GM18502 (cell line): ENCODE data around the gene GH1.
"Not testable (repeated sequence)": the region's sequence is repeated elsewhere in the genome, so short reads cannot be mapped to it uniquely, and the experiment has no call there.

Experiments
- ATAC-seq: cut with Tn5 transposase; IDR thresholded peaks from one replicate; pipeline ENCODE4 v1.9.1; 2021; ENCODE audit warnings: mild to moderate bottlenecking; ENCODE audit not compliant: unreplicated experiment, poor library complexity

Gene GH1

GRCh38 chr17:63901971-63902370 is 16.7 kb downstream of the GH1 start:
- ATAC-seq, result not testable (repeated sequence)

GRCh38 chr17:63898899-63899798 is 19.5 kb downstream of the GH1 start:
- ATAC-seq, result not testable (repeated sequence)

DNA sequence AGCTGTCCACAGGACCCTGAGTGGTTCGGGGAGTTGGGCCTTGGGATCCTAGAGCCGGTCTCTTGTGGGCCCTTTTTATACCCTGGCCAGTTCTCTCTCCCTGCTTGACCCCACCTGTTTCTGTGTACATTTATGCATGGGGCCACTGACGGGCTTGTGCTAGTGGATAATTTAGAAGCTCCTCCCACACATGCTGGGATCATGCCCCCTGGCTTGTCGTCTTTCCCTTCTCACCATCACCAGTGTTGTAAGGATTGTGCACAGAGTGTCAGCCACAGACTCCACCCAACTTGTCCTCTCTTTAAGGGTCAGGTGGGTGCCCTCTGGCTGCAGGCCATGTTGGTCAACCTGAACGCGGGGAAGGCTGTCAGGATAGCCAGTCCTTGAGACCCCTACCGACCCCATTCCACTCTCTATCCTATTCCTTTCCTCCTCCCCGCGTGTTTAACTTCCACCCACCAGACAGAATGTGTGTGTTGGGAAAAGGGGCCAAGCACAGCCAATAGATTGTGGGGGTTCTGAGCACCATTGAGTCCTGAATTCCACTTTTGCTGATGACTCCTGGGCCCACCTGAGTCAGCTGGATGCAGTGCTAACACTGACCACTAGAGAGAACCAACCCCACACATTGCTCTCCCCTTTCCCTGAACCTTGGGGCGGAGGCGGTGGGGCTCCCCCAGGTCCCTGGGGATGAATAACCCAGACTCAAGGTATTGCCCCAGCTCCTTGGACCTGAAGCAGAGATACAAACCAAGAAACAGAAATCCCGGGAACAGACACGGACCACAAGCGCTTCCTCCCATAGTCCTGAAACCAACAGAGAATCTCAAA is 21.9 kb downstream of the GH1 start, which contains the start of gene CSH1:
CSH1 (minus strand) TSS at position 51 of the 831 bp plus-strand sequence. CDS start 63 bp downstream, outside the sequence.
- not testable (repeated sequence) for ATAC-seq

GRCh38 chr17:63894821-63895220 is 23.8 kb downstream of the GH1 start:
- not testable (repeated sequence) for ATAC-seq

- not testable (repeated sequence) for ATAC-seq
Measured at GRCh38 chr17:63894021-63894420, 24.6 kb downstream of the GH1 start.

DNA sequence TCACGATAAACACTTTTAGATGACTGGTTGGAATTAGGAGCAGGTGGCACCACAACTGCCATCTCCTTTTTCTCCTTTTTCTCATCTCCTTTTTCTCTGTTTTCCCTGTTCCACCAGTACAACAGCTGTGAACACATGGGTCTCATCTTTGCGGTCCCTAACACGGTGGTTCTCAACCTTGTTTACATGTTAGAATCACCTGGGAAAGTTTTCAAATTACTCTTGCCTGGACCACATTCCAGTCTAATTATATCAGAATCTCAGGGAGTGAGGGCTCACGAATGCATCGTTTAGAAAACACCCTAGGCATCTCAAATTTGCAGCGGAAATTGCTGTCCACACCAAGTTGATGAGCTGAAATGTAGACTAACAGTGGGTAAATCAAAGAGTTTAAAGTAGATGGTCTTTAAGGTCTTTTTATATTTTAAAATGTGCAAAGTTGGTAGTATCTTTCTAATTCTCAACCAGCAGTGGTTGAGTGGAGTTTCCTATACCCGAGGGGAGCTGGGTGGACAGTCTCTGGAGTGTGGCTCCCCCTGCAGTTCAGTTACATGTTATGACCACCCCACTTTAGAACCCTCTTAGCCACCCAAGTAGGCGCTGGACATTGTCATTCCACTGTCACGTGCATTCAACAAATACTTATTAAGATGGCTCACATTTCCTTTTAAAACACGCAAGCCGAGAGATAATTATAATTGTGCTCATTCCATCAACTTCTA is 26.2 kb downstream of the GH1 start:
- not testable (repeated sequence) for ATAC-seq

GRCh38 chr17:63889026-63889848 is 29.4 kb downstream of the GH1 start:
- ATAC-seq, result not testable (repeated sequence)

DNA sequence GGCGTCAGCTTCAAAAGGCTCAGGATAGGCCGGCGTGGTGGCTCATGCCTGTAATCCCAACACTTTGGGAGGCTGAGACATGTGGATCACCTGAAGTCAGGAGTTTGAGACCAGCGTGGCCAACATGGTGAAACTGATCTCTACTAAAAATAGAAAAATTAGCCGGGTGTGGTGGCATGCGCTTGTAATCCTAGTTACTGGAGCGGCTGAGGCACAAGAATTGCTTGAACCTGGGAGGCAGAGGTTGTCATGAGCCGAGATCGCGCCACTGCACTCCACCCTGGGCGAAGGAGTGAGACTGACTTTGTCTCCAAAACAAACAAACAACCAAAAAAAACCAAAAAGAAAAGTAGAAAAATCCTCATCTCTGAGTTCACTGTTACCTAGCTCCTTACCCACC is 33.5 kb downstream of the GH1 start:
- ATAC-seq, result not testable (repeated sequence)

GRCh38 chr17:63882626-63883126 is 36.0 kb downstream of the GH1 start:
- ATAC-seq, result not testable (repeated sequence)

DNA sequence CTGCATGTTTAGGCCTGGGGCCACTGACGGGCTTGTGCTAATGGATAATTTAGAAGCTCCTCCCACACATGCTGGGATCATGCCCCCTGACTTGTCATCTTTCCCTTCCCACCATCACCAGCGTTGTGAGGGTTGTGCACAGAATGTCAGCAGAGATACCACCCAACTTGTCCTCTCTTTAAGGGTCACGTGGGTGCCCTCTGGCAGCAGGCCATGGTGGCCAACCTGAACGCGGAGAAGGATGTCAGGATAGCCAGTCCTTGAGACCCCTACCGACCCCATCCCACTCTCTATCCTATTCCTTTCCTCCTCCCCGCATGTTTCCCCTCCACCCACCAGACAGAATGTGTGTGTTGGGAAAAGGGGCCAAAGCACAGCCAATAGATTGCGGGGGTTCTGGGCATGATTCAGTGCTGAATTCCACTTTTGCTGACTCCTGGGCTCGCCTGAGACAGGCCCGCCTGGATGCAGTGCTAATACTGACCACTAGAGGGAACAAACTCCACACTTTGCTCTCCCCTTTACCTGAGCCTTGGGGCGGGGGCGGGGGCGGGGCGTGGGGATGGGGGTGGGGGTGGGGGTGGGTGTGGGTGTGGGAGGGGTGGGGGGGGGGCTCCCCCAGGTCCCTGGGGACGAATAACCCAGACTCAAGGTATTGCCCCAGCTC is 36.6 kb downstream of the GH1 start, which contains the start of gene GH2:
GH2 (minus strand) TSS at position 10 of the 667 bp plus-strand sequence. CDS start 143 bp downstream, outside the sequence.
- ATAC-seq, result no peak

DNA sequence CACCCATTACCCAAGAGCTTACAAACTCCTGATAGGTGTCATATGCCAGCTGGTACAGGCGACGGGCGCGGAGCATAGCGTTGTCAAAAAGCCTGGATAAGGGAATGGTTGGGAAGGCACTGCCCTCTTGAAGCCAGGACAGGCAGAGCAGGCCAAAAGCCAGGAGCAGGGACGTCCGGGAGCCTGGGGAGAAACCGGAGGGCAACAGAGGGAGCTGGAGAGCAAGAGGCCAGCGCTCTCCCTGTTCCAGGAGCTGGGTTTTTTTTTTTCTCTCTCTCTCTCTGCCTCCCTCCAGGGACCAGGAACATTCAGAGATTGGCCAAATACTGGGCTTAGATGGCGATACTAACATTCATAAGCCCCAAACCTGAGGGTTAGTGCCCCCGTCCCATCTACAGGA is 37.3 kb downstream of the GH1 start:
- not testable (repeated sequence) for ATAC-seq

DNA sequence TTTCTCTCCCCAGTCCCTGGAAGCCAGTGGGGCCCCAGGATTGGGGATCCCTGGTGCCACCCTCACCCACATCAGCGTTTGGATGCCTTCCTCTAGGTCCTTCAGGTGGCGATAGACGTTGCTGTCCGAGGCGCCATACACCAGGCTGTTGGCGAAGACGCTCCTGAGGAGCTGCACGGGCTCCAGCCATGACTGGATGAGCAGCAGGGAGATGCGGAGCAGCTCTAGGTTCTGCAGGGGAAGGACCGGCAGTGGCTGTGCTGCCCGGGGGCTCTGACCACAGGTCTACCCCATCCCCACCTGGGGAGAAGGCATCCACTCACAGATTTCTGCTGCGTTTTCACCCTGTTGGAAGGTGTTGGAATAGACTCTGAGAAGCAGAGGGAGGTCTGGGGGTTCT is 37.9 kb downstream of the GH1 start:
- no peak for ATAC-seq

DNA sequence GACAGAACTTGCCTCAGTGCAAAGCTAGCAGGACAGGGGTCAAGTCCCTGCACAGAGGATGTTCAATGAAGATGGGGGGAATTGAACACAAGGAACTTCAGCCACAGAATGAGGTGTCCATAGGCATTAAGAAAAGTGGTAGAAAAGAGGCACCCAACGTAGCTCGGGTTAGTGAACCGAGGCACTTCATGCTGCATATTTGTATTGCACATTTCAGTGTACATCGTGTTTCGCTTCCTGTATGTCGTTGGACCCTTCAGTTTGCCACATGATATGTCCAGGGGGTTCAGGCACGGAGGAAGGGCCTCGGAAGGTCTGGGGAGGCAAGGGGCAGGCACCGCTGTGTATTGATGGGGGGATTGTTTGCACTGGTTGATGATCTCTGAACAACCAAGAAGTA is 40.2 kb downstream of the GH1 start:
- ATAC-seq, result not testable (repeated sequence)

- ATAC-seq, result not testable (repeated sequence)
Measured at GRCh38 chr17:63874693-63875092, 43.9 kb downstream of the GH1 start.

DNA sequence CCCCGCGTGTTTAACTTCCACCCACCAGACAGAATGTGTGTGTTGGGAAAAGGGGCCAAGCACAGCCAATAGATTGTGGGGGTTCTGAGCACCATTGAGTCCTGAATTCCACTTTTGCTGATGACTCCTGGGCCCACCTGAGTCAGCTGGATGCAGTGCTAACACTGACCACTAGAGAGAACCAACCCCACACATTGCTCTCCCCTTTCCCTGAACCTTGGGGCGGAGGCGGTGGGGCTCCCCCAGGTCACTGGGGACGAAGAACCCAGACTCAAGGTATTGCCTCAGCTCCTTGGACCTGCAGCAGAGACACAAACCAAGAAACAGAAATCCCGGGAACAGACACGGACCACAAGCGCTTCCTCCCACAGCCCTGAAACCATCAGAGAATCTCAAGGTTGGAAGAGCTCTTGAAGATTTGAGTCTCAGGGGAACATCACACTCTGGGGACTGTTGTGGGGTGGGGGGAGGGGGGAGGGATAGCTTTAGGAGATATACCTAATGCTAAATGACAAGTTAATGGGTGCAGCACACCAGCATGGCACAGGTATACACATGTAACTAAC is 44.5 kb downstream of the GH1 start:
- not testable (repeated sequence) for ATAC-seq

DNA sequence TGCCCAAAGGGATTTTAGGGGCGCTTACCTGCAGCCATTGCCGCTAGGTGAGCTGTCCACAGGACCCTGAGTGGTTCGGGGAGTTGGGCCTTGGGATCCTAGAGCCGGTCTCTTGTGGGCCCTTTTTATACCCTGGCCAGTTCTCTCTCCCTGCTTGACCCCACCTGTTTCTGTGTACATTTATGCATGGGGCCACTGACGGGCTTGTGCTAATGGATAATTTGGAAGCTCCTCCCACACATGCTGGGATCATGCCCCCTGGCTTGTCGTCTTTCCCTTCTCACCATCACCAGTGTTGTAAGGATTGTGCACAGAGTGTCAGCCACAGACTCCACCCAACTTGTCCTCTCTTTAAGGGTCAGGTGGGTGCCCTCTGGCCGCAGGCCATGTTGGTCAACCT is 45.1 kb downstream of the GH1 start, which contains the start of gene CSH2:
CSH2 (minus strand) TSS at position 101 of the 400 bp plus-strand sequence; CDS start at position 38, 63 bp downstream.
- ATAC-seq, result not testable (repeated sequence)

GRCh38 chr17:63871646-63872365 is 46.8 kb downstream of the GH1 start:
- not testable (repeated sequence) for ATAC-seq
